Mammary epithelial cell (primary cell): Measurements from ENCODE around the gene NUSAP1.

Source experiments
- CTCF ChIP-seq, 2 donors: IDR thresholded peaks in 1 of 2; conservative IDR thresholded peaks in 1 of 2; 2 replicates each; pipeline ENCODE4 v1.5.1; 2011 to 2012; ENCODE audit warnings: inconsistent platforms in 2 of 2, low read length in 2 of 2, mild to moderate bottlenecking in 2 of 2, control low read depth in 1 of 2, low read depth in 1 of 2; ENCODE audit not compliant: insufficient read depth in 1 of 2; ENCODE audit errors: extremely low read depth in 1 of 2
- EZH2 ChIP-seq: IDR thresholded peaks from 2 replicates; pipeline ENCODE4 v1.6.1; 2012; ENCODE audit warnings: low read length, inconsistent platforms, borderline replicate concordance

DNA sequence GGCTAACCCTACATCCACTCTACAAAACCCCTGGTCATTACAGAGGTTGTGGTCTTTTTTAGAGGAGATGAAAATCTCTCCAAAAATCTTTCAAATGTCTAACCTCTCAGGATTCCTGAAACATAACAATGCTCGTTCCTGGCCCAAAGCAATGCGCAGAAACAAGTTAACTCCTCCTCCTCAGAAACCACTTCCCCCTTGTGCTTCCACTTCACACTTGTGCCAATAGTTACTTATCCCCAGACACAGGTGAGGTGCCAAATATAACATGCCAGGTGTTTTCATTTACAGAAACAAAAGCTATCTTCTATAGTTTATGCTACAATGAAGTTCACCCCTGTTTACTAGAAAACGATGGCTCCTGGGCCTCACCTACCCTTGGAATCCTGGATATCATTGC lies 63.4 kb downstream of the NUSAP1 start:
- TF ChIP-seq CTCF (conservative IDR thresholded peaks at IDR 0.05 in 1 of 2, IDR thresholded peaks at IDR 0.05 in 1 of 2; ENCODE audit: extremely low read depth in 1 of 2, insufficient read depth in 1 of 2, low read depth in 1 of 2, low read length in 2 of 2): no peak
- no peak for TF ChIP-seq EZH2
